WTC11 (cell line): ENCODE results near the gene STUB1. TPM values are rescaled to one million over a fixed set of nuclear protein-coding genes. Genes with fewer than 3 reads are reported as not detected.

ENCODE experiments used
- ATAC-seq: fragments of 200-7000 bp; cut with Tn5 transposase; 2 replicates; pipeline ENCODE4 v1.10.0; 2021; ENCODE audit warnings: mild to moderate bottlenecking, moderate library complexity
- CTCF ChIA-PET: fragments of 300-600 bp; sonication (Branson Sonifier 250); formaldehyde crosslinking; loops from one replicate; lab custom pipeline; 2021; ENCODE audit warnings: antibody characterized with exemption; lab: Charles Lee
- POLR2A ChIA-PET: fragments of 350-600 bp; sonication (Branson Sonifier 250); formaldehyde crosslinking; loops from one replicate; lab custom pipeline; 2021; ENCODE audit warnings: antibody characterized with exemption; lab: Charles Lee
- DNase-seq: peaks from one replicate; pipeline ENCODE4 v3.0.0; 2021; ENCODE audit warnings: low spot score
- H3K27ac Mint-ChIP-seq: 2 replicates; pipeline ENCODE4 v1.8.0; 2021; ENCODE audit warnings: mixed read lengths
- H3K27me3 Mint-ChIP-seq: 2 replicates; pipeline ENCODE4 v1.8.0; 2021; ENCODE audit warnings: low read depth, mild to moderate bottlenecking, moderate library complexity, mixed read lengths
- H3K36me3 Mint-ChIP-seq: 2 replicates; pipeline ENCODE4 v1.8.0; 2021; ENCODE audit warnings: mixed read lengths
- H3K4me1 Mint-ChIP-seq: 2 replicates; pipeline ENCODE4 v1.8.0; 2022; ENCODE audit warnings: mixed read lengths
- H3K4me3 Mint-ChIP-seq: 2 replicates; pipeline ENCODE4 v1.8.0; 2021; ENCODE audit warnings: mild to moderate bottlenecking, moderate library complexity, mixed read lengths
- H3K9me3 Mint-ChIP-seq: 2 replicates; pipeline ENCODE4 v1.8.0; 2021; ENCODE audit warnings: mixed read lengths
- CDX4 ChIP-seq: fragments of 250-450 bp; sonication (Bioruptor Pico); IDR thresholded peaks from 2 replicates; pipeline ENCODE4 v1.9.0; 2021; ENCODE audit warnings: moderate library complexity, mild to moderate bottlenecking, inconsistent platforms, borderline replicate concordance
- ESRRA ChIP-seq: sonication (generic); formaldehyde crosslinking; IDR thresholded peaks from 2 replicates; pipeline ENCODE4 v1.8.1; 2022; ENCODE audit warnings: mild to moderate bottlenecking, missing genetic modification reagents, borderline replicate concordance
- FOXK1 ChIP-seq: sonication (generic); formaldehyde crosslinking; IDR thresholded peaks from 2 replicates; pipeline ENCODE4 v1.8.0; 2022; ENCODE audit warnings: mild to moderate bottlenecking, moderate library complexity, missing genetic modification reagents
- HMGXB4 ChIP-seq: sonication (generic); formaldehyde crosslinking; IDR thresholded peaks from 2 replicates; pipeline ENCODE4 v1.8.1; 2023; ENCODE audit warnings: mild to moderate bottlenecking, moderate library complexity, missing genetic modification reagents
- JAZF1 ChIP-seq: fragments of 250-450 bp; sonication (Bioruptor Pico); IDR thresholded peaks from 2 replicates; pipeline ENCODE4 v1.9.0; 2021; ENCODE audit warnings: moderate library complexity, mild to moderate bottlenecking, inconsistent platforms
- JUN ChIP-seq: sonication (generic); formaldehyde crosslinking; IDR thresholded peaks from 2 replicates; pipeline ENCODE4 v1.8.0; 2023; ENCODE audit warnings: mild to moderate bottlenecking, missing genetic modification reagents
- NFE2L1 ChIP-seq: sonication (generic); formaldehyde crosslinking; IDR thresholded peaks from 2 replicates; pipeline ENCODE4 v1.8.1; 2023; ENCODE audit warnings: missing genetic modification reagents
- PRDM15 ChIP-seq: sonication (generic); formaldehyde crosslinking; IDR thresholded peaks from 2 replicates; pipeline ENCODE4 v1.8.0; 2022; ENCODE audit warnings: missing genetic modification reagents
- SMAD4 ChIP-seq: sonication (generic); formaldehyde crosslinking; IDR thresholded peaks from 2 replicates; pipeline ENCODE4 v1.8.0; 2022; ENCODE audit warnings: mild to moderate bottlenecking, missing genetic modification reagents
- SP1 ChIP-seq: sonication (generic); formaldehyde crosslinking; conservative IDR thresholded peaks from 2 replicates; pipeline ENCODE4 v1.8.1; 2022; ENCODE audit warnings: missing genetic modification reagents
- TEAD1 ChIP-seq: sonication (generic); formaldehyde crosslinking; IDR thresholded peaks from 2 replicates; pipeline ENCODE4 v1.8.0; 2022; ENCODE audit warnings: mild to moderate bottlenecking, missing genetic modification reagents
- ZBTB43 ChIP-seq: sonication (generic); formaldehyde crosslinking; IDR thresholded peaks from 2 replicates; pipeline ENCODE4 v1.8.1; 2023; ENCODE audit warnings: mild to moderate bottlenecking, missing genetic modification reagents
- ZNF219 ChIP-seq: sonication (generic); formaldehyde crosslinking; IDR thresholded peaks from 2 replicates; pipeline ENCODE4 v1.8.0; 2023; ENCODE audit warnings: missing genetic modification reagents, mild to moderate bottlenecking, borderline replicate concordance
- ZNF263 ChIP-seq: sonication (generic); formaldehyde crosslinking; IDR thresholded peaks from 2 replicates; pipeline ENCODE4 v1.8.1; 2022; ENCODE audit warnings: low read depth, mild to moderate bottlenecking, moderate library complexity, missing genetic modification reagents
- ZNF281 ChIP-seq: sonication (generic); formaldehyde crosslinking; IDR thresholded peaks from 2 replicates; pipeline ENCODE4 v1.8.0; 2023; ENCODE audit warnings: mild to moderate bottlenecking, missing genetic modification reagents
- ZNF317 ChIP-seq: sonication (generic); formaldehyde crosslinking; IDR thresholded peaks from 2 replicates; pipeline ENCODE4 v1.8.1; 2023; ENCODE audit warnings: low read depth, mild to moderate bottlenecking, moderate library complexity, missing genetic modification reagents, borderline replicate concordance
- total RNA-seq: library from RNA; stranded (reverse); gene quantifications from 3 replicates; pipeline ENCODE4 v1.2.3, GENCODE V29; 2021

The STUB1 gene
- total RNA-seq, 1 experiment from 2014 or later: 88.2 TPM

- TF ChIP-seq ESRRA (CRISPR knock-in tag) (no peak), ZBTB43 (no peak), HMGXB4 (no peak), TEAD1 (CRISPR knock-in tag) (no peak), FOXK1 (CRISPR knock-in tag) (no peak), ZNF281 (CRISPR knock-in tag) (no peak), JUN (CRISPR knock-in tag) (no peak), NFE2L1 (CRISPR knock-in tag) (no peak), SMAD4 (no peak)
Observed at GRCh38 chr16:692356-693108, 12.3 kb downstream of the STUB1 start (continued).

- CTCF ChIA-PET: interaction anchor here (1.3 to 2.5 kb wide), 4 partner anchors 13 to 45 kb away, joined by 4 to 8 read pairs (median 6); partner anchors contain the start of gene RHOT2
- no peak for TF ChIP-seq JAZF1 (CRISPR knock-in tag)
- TF ChIP-seq ZNF219: no peak
- TF ChIP-seq PRDM15 (CRISPR knock-in tag): peak; percentile 67
- peaks cover 60% of the 10 kb centered on the region for H3K27me3 Mint-ChIP-seq
Observed at GRCh38 chr16:693364-693763, 13.2 kb downstream of the STUB1 start.

GRCh38 chr16:693766-694165 lies 13.6 kb downstream of the STUB1 start:
- Mint-ChIP-seq H3K4me3 (peak overlapping the region; percentile 66), H3K36me3 (no peaks in the 10 kb centered on the region), H3K27me3 (peaks cover 64% of the 10 kb centered on the region), H3K9me3 (no peaks in the 10 kb centered on the region), H3K27ac (no peak overlapping the region), H3K4me1 (peaks cover 8% of the 10 kb centered on the region)
- CTCF ChIA-PET: interaction anchor here (1.0 to 2.5 kb wide), 5 partner anchors 13 to 107 kb away, joined by 4 to 8 read pairs (median 6); partner anchors contain the start of genes GNG13 and RHOT2
- DNase-seq (no peak), ATAC-seq (no peak)
- POLR2A ChIA-PET: interaction anchor here (1.1 to 1.5 kb wide), 2 partner anchors 11 to 26 kb away, joined by 4 read pairs; no protein-coding TSS in a partner anchor
- TF ChIP-seq ZNF317 (CRISPR knock-in tag) (no peak), ZNF263 (CRISPR knock-in tag) (no peak), CDX4 (CRISPR knock-in tag) (no peak), SP1 (peak; percentile 78)

More at GRCh38 chr16:693364-693763, 13.2 kb downstream of the STUB1 start:
- Mint-ChIP-seq H3K27ac (no peak overlapping the region), H3K9me3 (no peaks in the 10 kb centered on the region), H3K4me1 (peaks cover 8% of the 10 kb centered on the region), H3K36me3 (no peaks in the 10 kb centered on the region), H3K4me3 (peak overlapping the region; percentile 66)
- DNase-seq (no peak), ATAC-seq (no peak)
- POLR2A ChIA-PET: interaction anchor here (1.1 to 1.5 kb wide), 2 partner anchors 10 to 26 kb away, joined by 4 read pairs; no protein-coding TSS in a partner anchor
